NCI-H1930 (cell line): ENCODE measurements around the gene ANKRD11.

Experiments used
- DNase-seq, 2 experiments: peaks; one replicate each; lab custom pipeline; 2025; lab: John Stamatoyannopoulos, UW

The ANKRD11 gene

DNA sequence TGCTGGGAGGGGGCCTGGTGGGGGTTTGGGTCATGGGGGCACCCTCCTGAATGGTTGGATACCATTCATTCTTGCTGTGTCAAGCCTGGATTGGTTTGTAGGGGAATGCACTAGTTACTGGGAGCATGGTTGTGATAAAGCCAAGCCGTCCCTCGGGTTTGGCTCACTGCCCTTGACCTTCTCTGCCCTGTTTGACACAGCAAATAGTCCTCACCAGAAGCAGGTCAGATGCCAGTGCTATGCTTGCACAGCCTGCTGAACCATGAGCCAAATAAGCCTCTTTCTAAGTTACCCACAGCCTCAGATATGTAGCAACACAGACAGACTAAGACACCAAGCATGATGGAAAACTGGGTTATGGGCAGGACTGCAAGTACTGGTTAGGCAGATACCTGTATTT lies 258.3 kb downstream of the ANKRD11 start:
- DNase-seq = no peak

GRCh38 chr16:89230255-89230654 lies 260.1 kb downstream of the ANKRD11 start:
- DNase-seq = no peak

DNA sequence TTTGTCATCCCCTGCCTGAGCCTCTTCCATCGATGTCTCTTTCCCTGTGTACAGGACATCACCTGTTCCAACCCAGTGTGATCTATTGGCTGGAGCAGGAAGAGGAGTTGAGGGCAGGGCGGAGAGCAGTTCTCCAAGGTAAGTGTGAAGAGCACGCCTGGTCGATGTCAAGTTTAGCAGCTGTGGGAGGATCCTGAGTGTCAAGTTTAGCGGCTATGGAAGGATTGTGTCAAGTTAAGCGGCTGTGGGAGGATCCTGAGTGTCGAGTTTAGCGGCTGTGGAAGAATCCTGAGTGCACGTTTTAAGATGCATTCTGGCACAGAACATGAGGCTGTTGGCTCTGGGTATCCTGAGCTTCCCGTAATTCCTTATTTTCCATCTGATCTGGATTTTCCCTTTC lies 265.7 kb downstream of the ANKRD11 start:
- DNase-seq = no peak

DNA sequence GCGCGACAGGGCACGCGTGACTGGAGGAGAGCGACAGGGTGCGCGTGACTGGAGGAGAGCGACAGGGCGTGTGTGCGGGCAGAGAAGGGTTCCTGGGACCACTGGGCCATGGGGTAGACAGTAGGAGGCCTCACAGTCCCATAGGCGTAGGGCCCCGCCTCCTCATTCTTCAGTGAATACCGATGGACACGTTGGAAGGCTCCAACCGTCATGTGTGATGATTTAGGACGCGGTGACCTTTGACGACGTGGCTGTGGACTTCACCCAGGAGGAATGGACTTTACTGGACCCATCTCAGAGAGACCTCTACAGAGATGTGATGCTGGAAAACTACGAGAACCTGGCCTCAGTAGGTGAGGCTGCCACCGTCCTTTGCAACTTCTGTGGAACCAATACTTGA lies 267.4 kb downstream of the ANKRD11 start:
- no peak for DNase-seq

GRCh38 chr16:89221604-89222003 lies 268.8 kb downstream of the ANKRD11 start:
- DNase-seq = no peak

DNA sequence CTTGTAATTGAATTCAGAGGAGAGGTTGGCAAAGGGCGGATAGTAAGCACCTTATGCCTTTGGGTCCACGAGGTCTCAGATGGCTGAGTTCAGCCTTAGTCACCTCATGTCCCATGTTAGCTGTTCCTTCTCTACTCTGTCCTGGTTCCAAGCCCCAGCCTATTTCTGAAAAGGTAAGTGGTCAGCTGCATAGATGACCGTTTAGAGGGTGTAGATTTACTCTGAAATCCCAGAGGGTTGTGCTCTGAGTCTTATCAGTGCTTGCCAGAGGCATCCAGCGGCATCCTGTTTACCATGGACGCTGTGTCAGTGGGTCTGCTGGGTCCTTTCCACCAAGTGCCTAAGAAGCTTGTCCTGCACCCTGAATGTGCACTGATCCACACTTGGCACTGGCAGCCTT lies 271.0 kb downstream of the ANKRD11 start:
- no peak for DNase-seq
